NCI-H2107 (cell line): Measurements from ENCODE around the gene WBP2.

Experiments
- DNase-seq: peaks from one replicate; lab custom pipeline; 2025; lab: John Stamatoyannopoulos, UW

Gene WBP2

GRCh38 chr17:75845058-75845711, 9.9 kb downstream of the WBP2 start:
- no peak for DNase-seq

- no peak for DNase-seq
These were observed 10.5 kb downstream of the WBP2 start for GRCh38 chr17:75844530-75845057.

- DNase-seq = no peak
These were observed 11.3 kb downstream of the WBP2 start, which contains the start of gene UNC13D for GRCh38 chr17:75843577-75844529. UNC13D (minus strand) TSS chr17:75844404; CDS start chr17:75844337, 67 bp downstream.

- DNase-seq = no peak
These were observed 12.1 kb downstream of the WBP2 start for GRCh38 chr17:75842963-75843576.

GRCh38 chr17:75842411-75842810, 12.7 kb downstream of the WBP2 start:
- no peak for DNase-seq

- no peak for DNase-seq
These were observed 14.4 kb downstream of the WBP2 start for GRCh38 chr17:75840799-75841164.

- DNase-seq = no peak
These were observed 15.0 kb downstream of the WBP2 start for GRCh38 chr17:75839942-75840798.

GRCh38 chr17:75838410-75838809, 16.7 kb downstream of the WBP2 start:
- DNase-seq = no peak

- DNase-seq = no peak
These were observed 17.2 kb downstream of the WBP2 start for GRCh38 chr17:75837899-75838298.

GRCh38 chr17:75836605-75837004, 18.5 kb downstream of the WBP2 start:
- DNase-seq = no peak

GRCh38 chr17:75835654-75835987, 19.5 kb downstream of the WBP2 start:
- DNase-seq = no peak

GRCh38 chr17:75834928-75835653, 20.0 kb downstream of the WBP2 start:
- no peak for DNase-seq

- DNase-seq = no peak
These were observed 20.7 kb downstream of the WBP2 start for GRCh38 chr17:75834279-75834920.

- DNase-seq = no peak
These were observed 22.3 kb downstream of the WBP2 start for GRCh38 chr17:75832652-75833400.

- no peak for DNase-seq
These were observed 22.9 kb downstream of the WBP2 start for GRCh38 chr17:75832164-75832651.

GRCh38 chr17:75831032-75831571, 24.0 kb downstream of the WBP2 start:
- DNase-seq = no peak

GRCh38 chr17:75830164-75831031, 24.7 kb downstream of the WBP2 start:
- DNase-seq = no peak

- no peak for DNase-seq
These were observed 25.4 kb downstream of the WBP2 start for GRCh38 chr17:75829747-75830146.
